Right cardiac atrium (tissue), 5 donors: ENCODE results near the gene ZNF438. TPM values are rescaled to one million over a fixed set of nuclear protein-coding genes. Genes with fewer than 3 reads are reported as not detected.

Source experiments
- ATAC-seq, 2 donors: fragments of 200-7000 bp; cut with Tn5 transposase; one replicate each; pipeline versions ENCODE4 v1.8.0 to v1.9.1; 2020; ENCODE audit warnings: moderate library complexity in 2 of 2, mild to moderate bottlenecking in 1 of 2
- DNase-seq, 3 donors: peaks; one replicate each; pipeline ENCODE4 v3.0.0-alpha.2; 2020
- H3K27ac ChIP-seq: one replicate; pipeline ENCODE4 v1.5.1; 2013; ENCODE audit warnings: mild to moderate bottlenecking, low read length, control low read depth, moderate library complexity
- H3K27me3 ChIP-seq: one replicate; pipeline ENCODE4 v1.6.1; 2013; ENCODE audit not compliant: control insufficient read depth, insufficient read depth
- H3K4me1 ChIP-seq: one replicate; pipeline ENCODE4 v1.6.1; 2013; ENCODE audit warnings: low read length; ENCODE audit not compliant: control insufficient read depth, insufficient read depth
- H3K4me3 ChIP-seq: one replicate; pipeline ENCODE4 v1.5.1; 2013; ENCODE audit warnings: low read length, control low read depth
- H3K9me3 ChIP-seq: one replicate; pipeline ENCODE4 v1.6.1; 2013; ENCODE audit warnings: low read length; ENCODE audit not compliant: control insufficient read depth
- WGBS: extraction: QIAGEN DNeasy Blood & Tissue Kit; methylation state at CpG from one replicate; pipeline ENCODE4 v1.1.7; 2013; 5-methylcytosine and 5-hydroxymethylcytosine counted together
- intact Hi-C, 4 donors: fragments of 100-400 bp; cut with DNase I; formaldehyde crosslinking; loops; one replicate each; pipeline versions ENCODE4 v1.11.0 to v1.14.0; 2022 to 2023
- polyA plus RNA-seq: library from polyadenylated mRNA; stranded (reverse); fragments of 200-250 nt; gene quantifications from one replicate; pipeline ENCODE4 v1.2.3, GENCODE V29; 2013
- total RNA-seq, 4 donors: library from RNA; stranded (reverse); fragmentation: NEBNext Ultra II Directional; extraction: Animal tissue kit (Norgen Biotek cat#: 25700); gene quantifications; one replicate each; pipeline ENCODE4 v1.2.1, GENCODE V29; 2021
- donor health status: healthy with polysubstance abuse.
- donor health status: DM: no; HTN: yes; CAD: no.
- donor health status: DM: no; HTN: no; CAD: no.
- donor health status: DM: no; HTN: yes; CAD: no; lungs with severe emphysema.
- donor health status: DM: yes; HTN: yes; CAD: no.

Gene ZNF438
- total and polyA plus RNA-seq, 5 donors = 14.9 to 17.1 (median 15.6) TPM

GRCh38 chr10:30834153-30834552, 197.5 kb downstream of the ZNF438 start:
- Histone ChIP-seq H3K27me3 (no peaks in the 10 kb centered on the region), H3K27ac (no peak overlapping the region), H3K9me3 (no peaks in the 10 kb centered on the region), H3K4me3 (no peak overlapping the region), H3K4me1 (no peaks in the 10 kb centered on the region)
- WGBS = 91% methylated on average over 4 of the region's 4 CpGs
- intact Hi-C loops = no loop called here
- DNase-seq (no peak), ATAC-seq (no peak)

GRCh38 chr10:30833628-30833970, 198.1 kb downstream of the ZNF438 start:
- intact Hi-C loops = no loop called here

DNA sequence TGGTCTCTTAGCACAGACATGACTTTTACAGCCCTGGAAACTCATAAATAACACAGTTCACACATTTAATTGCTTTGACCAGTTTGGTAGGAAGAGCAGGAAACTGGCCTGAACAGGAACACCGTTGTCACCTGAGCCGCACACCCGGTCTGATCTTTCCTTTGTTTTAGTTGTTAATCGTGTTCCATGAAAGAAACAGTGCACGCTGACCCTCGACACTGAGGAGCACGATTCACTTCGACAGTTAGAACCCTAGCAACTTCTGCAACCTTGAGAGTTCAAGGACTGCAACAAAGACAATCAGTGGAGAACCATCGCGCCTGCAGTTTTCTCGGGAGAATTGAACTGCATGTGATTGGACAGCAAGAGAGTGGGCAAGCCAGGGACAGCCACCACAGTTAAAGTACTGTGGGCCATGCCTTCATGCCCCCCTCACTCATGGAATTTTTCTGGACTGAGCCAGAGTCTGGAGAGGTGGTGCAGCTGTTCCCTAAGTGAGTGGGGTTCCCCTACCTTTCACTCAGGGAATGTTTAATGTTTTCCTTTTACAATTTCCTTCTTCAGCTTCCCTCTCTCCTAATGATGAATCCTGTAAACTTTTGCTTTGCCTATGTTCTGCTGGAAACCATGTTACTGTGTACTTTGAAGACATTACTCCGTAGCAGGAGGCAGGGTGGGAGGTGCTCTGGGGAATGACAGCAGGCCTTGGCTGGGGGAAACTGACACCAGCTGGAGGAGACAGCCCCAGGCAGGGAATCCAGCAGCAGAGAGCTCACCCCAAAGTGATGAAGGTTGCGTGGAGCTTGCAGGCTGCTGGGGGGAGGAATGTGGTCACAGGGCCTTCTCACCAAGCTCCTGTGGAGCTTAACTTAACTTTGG, 198.7 kb downstream of the ZNF438 start:
- Histone ChIP-seq H3K4me1 (peaks cover 2% of the 10 kb centered on the region), H3K9me3 (no peaks in the 10 kb centered on the region), H3K27me3 (no peaks in the 10 kb centered on the region), H3K4me3 (no peak overlapping the region), H3K27ac (no peak overlapping the region)
- ATAC-seq = peak in 1 of 2 donors; percentile 20
- WGBS = 69% methylated on average over 13 of the region's 13 CpGs
- intact Hi-C loops = no loop called here
- no peak for DNase-seq

More at GRCh38 chr10:30833628-30833970, 198.1 kb downstream of the ZNF438 start:
- Histone ChIP-seq H3K4me3 (no peak overlapping the region), H3K9me3 (no peaks in the 10 kb centered on the region), H3K4me1 (no peaks in the 10 kb centered on the region), H3K27me3 (no peaks in the 10 kb centered on the region), H3K27ac (no peak overlapping the region)
- 94% methylated on average over 5 of the region's 5 CpGs for WGBS
- no peak for DNase-seq
- ATAC-seq = no peak

GRCh38 chr10:30832001-30832748, 199.5 kb downstream of the ZNF438 start:
- Histone ChIP-seq H3K4me3 (no peak overlapping the region), H3K27me3 (no peaks in the 10 kb centered on the region), H3K4me1 (peaks cover 5% of the 10 kb centered on the region), H3K9me3 (no peaks in the 10 kb centered on the region), H3K27ac (no peak overlapping the region)
- DNase-seq (no peak), ATAC-seq (no peak)
- 90% methylated on average over 10 of the region's 10 CpGs for WGBS
- intact Hi-C loops = no loop called here

DNA sequence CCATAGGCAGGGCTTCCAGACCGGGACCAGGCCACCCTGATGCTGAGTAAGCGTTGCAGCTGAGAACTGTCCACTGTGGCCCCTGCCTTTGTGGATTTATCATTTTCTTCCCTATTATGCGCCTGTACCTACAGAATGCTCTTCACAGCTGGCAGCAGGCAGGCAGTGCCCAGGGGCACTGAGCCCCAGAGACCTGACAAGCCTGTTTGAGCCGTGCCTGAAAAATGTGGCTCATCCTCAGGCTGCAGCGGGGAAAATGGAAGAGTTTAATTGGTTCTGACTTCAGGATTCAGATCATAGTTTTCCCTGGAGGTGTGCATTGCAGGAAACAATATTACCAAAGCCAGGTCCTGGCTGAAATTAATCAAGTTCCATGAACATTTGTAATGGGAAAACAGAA, 200.2 kb downstream of the ZNF438 start:
- peaks cover 5% of the 10 kb centered on the region for H3K4me1 ChIP-seq
- no peaks in the 10 kb centered on the region for H3K9me3 ChIP-seq
- H3K27me3 ChIP-seq = no peaks in the 10 kb centered on the region
- DNase-seq (no peak), ATAC-seq (no peak)
- intact Hi-C loops = no loop called here
- no peak overlapping the region for H3K27ac ChIP-seq
- no peak overlapping the region for H3K4me3 ChIP-seq
- WGBS = 86% methylated on average over 5 of the region's 5 CpGs

DNA sequence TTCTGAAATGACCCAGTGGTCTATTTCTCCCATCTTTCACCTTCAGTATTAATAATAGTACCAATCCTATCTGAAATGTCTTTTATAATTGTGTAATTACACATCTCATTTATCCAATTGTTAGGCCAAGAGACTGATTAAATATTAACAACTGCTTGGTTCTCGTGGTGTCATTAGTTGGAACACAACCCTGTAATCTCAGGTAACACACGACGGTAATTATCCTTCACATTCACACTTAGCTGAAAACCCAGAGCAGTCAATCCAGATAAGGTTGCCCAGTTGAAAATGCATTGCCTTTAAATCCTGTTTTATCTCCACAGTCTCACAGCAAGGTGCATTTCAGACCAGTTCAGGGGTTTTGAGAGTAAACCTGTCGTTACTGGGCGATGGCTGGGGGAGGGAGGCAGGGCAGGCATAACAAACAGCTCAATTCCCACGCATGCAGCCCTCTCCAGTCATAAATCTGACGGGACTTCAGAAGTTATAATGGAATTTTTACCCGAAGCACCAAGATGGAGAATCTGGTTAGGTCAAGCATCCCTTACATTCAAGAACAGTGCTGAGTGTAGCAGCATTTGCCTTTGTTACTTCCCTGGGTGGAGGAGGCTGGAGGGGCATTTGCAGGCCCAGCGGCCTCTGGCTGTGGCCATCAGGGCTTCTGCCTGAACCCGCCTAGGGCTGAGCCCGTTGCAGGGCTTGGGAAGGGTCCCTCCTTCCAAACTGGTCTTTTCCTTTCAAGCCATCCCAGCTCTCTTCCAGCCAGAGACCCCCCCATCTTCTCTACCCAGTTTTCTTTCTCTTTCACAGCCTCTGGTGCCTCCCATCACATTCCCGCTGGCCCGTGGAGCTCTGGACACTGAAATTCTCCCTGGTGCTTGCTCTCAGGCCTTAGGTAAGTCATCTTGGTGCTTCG, 201.1 kb downstream of the ZNF438 start:
- WGBS = 87% methylated on average over 14 of the region's 14 CpGs
- H3K9me3 ChIP-seq = no peaks in the 10 kb centered on the region
- ATAC-seq (no peak), DNase-seq (no peak)
- intact Hi-C loops = no loop called here
- H3K4me3 ChIP-seq = no peak overlapping the region
- no peak overlapping the region for H3K27ac ChIP-seq
- H3K27me3 ChIP-seq = no peaks in the 10 kb centered on the region
- H3K4me1 ChIP-seq = peaks cover 5% of the 10 kb centered on the region

DNA sequence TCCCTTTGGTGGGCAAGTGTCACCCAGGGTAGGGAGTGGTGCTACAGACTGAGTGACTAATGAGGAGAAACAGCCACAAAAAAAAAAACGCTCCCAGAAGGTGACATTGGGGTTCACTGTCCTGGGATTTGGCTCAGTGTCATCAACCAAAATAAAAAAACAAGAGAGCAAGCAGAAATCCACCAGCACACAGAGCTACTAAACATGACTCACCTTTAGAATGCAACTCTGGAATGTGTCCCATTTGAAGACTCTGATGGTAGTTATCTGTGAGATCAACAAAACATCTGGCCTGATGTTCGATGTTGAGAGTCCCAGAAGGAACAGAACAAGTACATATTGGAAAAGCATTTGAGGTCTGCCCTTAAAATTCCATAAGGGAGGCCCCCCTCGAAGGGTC, 201.8 kb downstream of the ZNF438 start:
- H3K4me3 ChIP-seq = no peak overlapping the region

DNA sequence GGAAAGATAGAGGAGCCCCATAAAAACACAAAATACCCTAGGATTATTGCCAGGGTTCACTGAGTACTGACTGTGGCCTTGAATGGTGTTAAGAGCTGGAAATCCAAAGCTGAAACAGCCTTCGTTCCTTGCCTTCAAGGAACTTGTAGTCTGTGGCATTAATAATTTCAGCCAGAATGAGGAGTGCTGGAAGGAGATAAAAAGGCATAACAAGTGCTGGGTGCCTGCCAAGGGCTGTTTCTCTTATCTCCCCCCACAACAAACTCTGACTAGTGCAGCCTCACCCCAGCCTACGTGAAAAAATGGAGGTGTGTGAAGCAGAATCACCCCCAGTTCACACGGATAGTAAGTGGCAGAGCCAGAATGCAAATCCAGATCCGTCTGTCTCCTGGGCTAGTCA, 203.0 kb downstream of the ZNF438 start:
- peak; percentile 17 to 18 for ATAC-seq
- 40% methylated on average over 4 of the region's 4 CpGs for WGBS
- intact Hi-C loops = no loop called here
- Histone ChIP-seq H3K4me1 (peaks cover 5% of the 10 kb centered on the region), H3K27ac (no peak overlapping the region), H3K9me3 (no peaks in the 10 kb centered on the region), H3K27me3 (no peaks in the 10 kb centered on the region), H3K4me3 (no peak overlapping the region)
- DNase-seq = no peak

More for the DNA sequence above, 201.8 kb downstream of the ZNF438 start:
- no peaks in the 10 kb centered on the region for H3K27me3 ChIP-seq
- intact Hi-C loops = no loop called here
- DNase-seq = no peak
- 81% methylated on average over 3 of the region's 3 CpGs for WGBS
- H3K27ac ChIP-seq = no peak overlapping the region
- peaks cover 5% of the 10 kb centered on the region for H3K4me1 ChIP-seq
- no peaks in the 10 kb centered on the region for H3K9me3 ChIP-seq
- ATAC-seq = no peak

DNA sequence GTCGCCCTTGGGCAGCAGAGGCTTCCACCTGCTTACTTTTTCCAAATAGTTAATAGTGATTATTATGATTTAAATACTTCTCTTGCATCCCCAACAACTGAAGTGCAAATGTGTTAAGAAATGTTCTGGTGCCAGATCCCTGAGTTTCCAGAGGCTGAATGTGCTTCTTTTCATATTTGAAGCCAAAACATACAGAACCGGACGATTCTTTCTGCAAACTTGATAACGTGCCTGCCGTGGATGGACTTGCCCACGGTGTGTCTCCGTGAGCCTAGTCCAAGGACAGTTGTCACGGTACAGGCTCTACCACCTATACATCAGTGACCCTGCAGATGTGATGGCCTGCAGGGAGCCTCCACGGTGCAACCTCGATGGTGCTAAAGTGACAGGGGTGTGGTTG, 203.5 kb downstream of the ZNF438 start:
- Histone ChIP-seq H3K4me3 (no peak overlapping the region), H3K4me1 (peaks cover 5% of the 10 kb centered on the region), H3K9me3 (no peaks in the 10 kb centered on the region), H3K27ac (no peak overlapping the region), H3K27me3 (no peaks in the 10 kb centered on the region)
- ATAC-seq (peak; percentile 53 to 62), DNase-seq (no peak)
- intact Hi-C loops = no loop called here
- WGBS = 30% methylated on average over 10 of the region's 10 CpGs

DNA sequence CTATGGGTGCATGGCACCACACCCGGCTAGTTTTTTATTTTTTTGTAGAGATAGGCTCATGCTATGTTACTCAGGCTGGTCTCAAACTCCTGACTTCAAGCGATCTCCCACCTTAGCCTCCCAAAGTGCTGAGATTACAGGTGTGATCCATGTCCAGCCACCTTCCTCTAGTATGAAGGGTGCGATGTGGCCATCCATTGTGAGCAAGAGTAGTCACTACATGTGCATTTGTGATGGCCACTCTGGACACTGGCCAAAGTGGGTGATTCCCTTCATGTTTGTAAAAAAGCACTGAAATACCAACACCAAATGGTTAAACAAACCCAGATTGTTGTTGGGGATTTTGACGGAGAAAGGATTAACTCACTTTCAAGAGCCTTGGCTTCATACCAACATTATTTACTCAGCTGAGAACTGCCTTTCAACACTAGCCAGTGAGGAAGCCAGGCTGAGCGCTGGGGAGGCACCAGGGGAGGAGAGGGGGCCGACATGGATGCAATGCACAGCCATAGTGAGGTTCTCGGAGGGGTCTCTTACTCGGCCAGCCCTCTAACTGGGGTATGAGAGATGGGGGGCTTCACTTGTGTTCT, 204.0 kb downstream of the ZNF438 start:
- ATAC-seq (peak; percentile 63 to 69), DNase-seq (peak in 1 of 3 donors; percentile 73)
- 42% methylated on average over 8 of the region's 8 CpGs for WGBS
- no peak overlapping the region for H3K27ac ChIP-seq
- H3K4me1 ChIP-seq = peaks cover 5% of the 10 kb centered on the region
- no peak overlapping the region for H3K4me3 ChIP-seq
- no peaks in the 10 kb centered on the region for H3K27me3 ChIP-seq
- intact Hi-C loops = no loop called here
- H3K9me3 ChIP-seq = no peaks in the 10 kb centered on the region
